Stimulated activated CD4-positive, alpha-beta T cell treated with anti-CD3 and anti-CD28 coated beads, Interleukin-15, amount 100 ng/mL, for 48 hours (primary cell): ENCODE measurements around the gene HS6ST3.
"Not testable (repeated sequence)": the region's sequence is repeated elsewhere in the genome, so short reads cannot be mapped to it uniquely, and the experiment has no call there.

ENCODE experiments used
- DNase-seq, 2 donors: peaks; one replicate each; pipeline ENCODE4 v3.0.0-alpha.2; 2020; ENCODE audit warnings: low read depth in 2 of 2

The HS6ST3 gene

DNA sequence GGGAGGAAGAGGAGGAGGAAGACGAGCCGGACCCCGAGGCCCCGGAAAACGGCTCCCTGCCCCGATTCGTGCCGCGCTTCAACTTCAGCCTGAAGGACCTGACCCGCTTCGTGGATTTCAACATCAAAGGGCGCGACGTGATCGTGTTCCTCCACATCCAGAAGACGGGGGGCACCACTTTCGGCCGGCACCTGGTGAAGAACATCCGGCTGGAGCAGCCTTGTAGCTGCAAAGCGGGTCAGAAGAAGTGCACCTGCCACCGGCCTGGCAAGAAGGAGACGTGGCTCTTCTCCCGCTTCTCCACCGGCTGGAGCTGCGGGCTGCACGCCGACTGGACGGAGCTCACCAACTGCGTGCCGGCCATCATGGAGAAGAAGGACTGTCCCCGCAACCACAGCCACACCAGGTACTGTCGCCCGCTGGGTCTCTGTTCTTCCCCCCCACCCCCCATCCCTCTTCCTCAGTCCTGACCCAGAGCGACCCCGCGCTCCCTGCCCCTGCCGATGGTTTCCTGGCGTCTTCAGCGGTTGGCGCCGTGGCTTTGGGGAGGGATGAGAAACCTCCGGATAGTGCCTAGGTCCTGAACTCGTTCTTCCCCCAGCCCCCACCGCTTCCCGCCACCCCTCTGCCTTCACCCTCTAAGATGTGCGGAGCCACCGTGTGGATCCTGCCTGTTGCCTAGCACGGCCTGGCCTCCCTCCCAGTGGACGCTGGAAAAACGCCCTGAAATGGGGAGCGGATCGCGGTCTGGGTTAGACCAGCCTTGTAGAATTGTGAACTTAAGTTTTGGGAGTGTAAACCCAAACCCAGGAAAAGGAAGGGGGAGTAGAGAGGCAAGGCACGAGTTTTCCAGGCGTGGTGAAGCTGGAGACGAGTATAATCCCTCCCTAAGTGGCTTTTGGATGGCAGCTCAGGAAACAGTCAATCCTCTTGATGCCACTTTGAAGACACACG is 1.5 kb downstream of the HS6ST3 start:
- no peak for DNase-seq

DNA sequence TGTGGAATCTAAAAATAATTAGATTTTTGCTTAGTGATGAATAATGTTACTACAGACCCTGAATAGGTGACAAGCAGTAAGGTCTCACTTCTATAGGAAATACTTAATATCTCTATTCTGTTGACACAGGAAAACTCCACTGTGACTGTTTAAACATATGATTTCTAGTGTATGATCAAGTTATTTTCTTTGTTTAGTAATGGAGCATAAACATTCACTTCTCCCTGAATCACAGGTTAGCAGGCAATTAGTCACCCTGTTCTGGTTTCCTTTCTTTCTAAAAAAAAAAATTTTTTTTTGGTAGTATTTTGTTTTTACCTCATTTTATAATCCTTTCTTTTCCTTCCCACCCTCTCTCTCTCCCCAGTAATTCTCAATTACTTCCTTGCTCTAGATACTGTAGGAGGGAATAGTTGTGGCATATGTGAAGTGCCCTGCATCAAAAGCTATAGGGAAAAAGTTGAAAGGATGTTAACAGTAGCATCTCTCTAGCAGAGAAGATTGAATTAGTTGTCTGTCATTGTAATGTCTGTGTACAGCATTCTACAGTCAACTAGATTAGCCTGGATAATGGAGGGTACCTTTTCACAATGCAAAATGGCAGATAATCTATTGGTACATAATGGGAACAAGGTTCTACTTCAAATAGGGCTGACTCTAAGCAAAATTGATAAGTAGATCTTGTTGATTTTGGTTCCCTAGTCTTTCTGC is 3.5 kb downstream of the HS6ST3 start:
- DNase-seq: no peak

DNA sequence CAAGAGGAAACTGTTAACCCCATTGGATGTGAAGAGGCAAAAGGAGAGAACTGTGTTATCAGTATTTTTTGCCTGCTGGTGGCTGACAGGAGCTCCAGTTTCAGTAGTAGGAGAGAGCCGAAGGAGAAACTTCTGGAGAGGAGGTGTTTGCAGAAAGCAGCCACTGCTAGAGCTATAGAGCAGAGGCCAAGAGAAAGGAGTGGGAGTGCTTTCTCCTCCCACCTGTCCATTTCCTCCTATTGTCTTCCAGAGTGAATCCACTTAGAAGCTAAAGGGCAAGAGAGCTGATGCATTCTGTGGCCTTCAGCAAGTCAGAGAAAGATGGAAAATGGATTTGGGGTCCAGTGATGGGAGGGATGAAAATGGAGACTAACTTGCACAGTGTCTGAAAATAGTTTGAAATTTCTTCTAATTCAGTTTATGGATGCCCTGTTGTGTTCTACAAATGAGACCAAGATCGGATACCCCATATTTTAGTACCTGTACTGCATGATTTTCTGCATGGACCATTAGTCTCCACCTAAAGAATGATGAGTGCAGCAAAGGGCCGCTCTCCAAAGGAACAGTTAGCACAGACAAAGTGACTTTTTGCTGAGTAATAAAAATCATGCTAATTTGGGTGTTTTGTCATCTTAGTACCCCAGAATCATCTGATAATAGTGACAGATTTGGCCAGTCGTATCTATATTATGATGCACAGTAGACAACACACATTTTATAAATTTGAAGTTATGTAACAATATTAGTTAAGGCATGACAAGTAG is 10.7 kb downstream of the HS6ST3 start:
- DNase-seq: no peak

DNA sequence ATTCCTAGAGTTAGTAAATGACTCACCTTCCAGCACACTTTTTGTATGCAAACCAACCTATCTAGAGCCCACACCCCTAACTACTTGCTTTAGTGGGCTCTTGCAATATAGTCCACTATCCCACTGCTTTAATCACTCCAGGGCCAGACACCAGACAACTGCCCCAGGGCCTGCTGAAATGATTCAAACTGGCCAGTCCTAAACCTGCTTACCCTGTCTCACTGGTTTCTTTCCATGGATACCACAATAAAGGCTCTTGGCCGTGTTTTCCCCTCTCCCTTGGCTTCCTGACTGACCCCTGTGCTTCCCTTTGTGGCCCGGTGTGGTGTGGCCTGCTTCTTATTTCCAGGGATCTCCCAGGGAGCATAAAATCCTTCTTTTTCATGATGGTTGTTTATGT is 14.6 kb downstream of the HS6ST3 start:
- no peak for DNase-seq

DNA sequence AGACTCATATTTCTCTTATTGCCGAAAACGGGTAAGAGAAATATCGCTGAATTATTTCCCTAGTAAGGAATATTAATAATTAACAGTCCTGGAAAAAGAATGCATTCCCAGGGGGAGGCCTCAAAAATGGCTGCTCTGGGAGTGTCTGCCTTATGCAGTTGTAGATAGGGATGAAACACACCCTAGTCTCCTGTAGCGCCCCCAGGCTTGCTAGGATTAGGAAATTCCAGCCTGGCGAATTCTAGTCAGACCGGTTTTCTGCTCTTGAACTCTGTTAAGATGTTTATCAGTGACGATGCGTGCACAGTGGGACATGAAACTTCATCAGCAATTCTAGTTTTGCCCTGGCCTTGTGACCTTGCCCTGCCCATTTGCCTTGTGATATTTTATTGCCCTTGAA is 18.2 kb downstream of the HS6ST3 start:
- not testable (repeated sequence) for DNase-seq

DNA sequence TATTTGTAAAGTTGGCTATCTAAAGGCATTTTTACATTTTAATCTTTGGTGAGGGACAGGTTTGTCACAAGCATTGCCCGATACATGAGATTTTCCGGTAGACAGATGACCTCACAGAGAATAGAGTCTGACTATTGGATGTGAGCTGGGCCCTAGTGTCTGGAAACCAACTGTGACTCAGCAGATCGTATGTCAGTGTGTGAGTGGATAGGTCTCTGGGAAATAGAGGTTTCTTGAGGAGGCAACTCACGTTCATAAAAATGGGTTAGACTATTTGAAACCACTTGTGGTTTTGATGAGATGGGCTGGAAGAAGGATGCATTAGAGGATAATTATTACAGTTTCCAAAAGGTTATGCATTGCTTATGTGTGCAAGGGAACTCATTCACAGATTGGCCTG is 19.2 kb downstream of the HS6ST3 start:
- DNase-seq: no peak

DNA sequence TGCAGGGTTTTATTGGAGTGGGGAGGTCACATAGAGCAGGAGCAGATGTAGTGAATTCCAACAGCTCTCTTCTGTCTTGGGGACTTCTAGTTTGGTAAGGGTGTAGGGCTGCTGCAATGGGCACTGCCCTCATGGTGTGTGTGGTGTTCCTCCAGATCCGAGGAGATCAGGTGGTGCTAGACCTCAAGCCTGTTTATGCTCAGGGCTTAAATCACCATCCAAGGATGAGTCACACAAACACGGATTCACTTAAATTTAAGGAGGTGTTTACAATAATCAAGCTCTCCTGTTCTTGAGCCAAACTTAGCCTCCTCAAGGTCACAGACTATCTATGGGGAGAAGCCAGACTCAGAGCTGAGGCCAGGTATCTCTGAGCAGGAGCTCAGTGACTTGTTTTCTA is 23.0 kb downstream of the HS6ST3 start:
- DNase-seq: no peak

DNA sequence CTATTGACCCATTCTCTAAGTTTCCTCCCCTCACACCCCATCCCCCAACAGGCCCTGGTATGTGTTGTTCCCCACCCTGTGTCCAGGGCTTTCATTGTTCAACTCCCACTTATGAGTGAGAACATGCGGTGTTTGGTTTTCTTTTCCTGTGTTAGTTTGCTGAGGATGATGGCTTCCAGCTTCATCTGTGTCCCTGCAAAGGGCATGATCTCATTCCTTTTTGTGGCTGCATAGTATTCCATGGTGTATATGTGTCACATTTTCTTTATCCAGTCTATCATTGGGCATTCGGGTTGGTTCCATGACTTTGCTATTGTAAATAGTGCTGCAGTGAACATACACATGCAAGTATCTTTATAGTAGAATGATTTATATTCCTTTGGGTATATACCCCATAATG is 25.5 kb downstream of the HS6ST3 start:
- not testable (repeated sequence) for DNase-seq

DNA sequence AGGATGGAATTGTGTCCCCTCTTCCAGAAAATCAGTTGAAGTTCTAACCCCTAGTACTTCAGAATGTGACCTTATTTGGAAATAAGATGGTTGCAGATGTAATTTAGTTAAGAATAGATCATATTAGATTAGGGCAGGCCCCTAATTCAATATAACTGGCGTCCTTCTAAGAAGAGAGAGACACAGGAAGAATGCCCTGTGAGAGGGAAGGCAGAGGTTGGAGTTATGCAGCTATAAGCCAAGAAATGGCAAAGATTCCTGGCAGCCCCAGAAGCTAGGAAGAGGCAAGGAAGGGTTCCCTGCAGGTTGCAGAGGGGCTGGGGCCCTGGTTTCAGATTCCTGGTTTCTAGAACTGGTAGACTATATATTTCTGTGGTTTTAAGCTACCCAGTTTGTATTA is 30.0 kb downstream of the HS6ST3 start:
- DNase-seq: no peak

DNA sequence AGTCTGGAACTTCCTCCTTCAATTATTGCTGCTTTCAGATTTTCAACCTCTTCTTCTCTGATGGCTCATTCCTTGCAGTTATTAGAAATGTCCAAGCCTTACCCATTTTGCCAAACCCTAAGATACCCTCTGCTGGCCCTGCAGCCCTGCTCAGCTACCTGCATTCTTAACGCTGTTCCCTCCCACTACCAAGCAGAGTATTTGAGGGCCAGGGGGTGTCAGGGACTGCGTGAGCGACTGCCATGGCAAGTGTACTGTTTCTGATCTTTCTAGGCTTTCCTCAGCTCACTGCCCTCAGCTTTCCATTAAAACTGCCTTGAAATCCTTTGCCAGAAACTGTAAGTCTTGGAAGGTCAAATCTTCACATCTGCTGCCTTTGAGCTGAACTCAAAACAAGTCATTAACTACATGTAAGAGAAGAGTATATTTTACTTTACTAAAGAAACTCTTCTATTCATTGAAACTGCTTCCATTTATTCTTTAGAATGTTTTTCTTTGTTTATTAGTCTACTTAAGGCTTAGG is 41.0 kb downstream of the HS6ST3 start:
- DNase-seq: no peak

DNA sequence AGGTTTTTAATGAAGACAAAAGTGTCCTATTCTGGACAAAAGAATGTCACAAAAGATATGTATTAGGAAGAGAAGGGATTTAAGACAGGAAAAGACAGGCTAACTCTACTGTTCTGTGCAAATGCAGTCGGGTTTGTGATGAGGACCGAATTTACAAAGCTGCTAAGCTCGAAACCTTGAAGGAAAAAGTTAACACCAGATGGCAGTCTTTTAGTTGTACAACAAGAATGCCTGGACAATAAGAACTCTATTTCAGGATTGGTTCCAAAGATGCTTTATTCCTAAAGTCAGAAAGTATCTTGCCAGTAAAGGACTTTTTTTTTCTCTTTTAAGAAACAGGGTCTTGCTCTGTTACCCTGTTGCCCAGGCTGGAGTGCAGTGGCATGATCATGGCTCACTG is 51.1 kb downstream of the HS6ST3 start:
- DNase-seq: no peak

DNA sequence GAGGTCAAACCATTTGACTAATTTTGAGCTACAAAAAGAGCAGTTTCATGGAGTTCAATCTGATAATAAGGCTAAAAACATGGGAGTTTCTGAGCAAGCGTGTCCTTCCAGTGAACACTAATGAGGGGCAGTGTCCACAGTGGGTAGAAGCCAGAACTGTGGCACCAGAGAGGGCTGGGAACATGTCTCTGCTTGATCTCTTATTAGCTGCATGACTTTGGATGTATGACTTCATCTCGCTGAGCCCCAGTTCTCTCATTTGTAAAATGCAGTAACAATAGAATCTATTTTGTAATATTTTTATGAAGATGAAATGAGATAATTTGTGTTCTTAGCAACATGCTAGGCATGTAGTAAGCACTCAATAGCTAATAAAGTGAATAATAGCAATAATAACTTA is 69.8 kb downstream of the HS6ST3 start:
- no peak for DNase-seq

DNA sequence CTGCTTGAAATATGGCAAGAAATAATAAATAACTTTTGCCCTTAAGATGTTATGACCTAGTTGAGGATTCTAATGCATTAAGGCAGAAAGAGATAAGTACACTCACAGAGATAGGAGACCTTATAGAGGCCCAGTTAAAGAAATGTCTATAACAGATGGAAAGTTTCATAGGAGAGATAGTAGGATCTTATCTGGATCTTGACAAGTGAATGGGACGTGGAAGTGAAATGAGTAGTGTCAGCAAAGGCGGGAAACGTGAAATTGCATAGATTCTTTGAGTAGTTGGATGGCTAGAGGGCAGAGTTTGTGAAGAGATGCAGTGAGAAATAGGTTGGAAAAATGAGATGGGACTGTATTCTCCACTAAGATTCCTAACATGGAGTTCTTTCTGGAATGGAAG is 71.2 kb downstream of the HS6ST3 start:
- no peak for DNase-seq

DNA sequence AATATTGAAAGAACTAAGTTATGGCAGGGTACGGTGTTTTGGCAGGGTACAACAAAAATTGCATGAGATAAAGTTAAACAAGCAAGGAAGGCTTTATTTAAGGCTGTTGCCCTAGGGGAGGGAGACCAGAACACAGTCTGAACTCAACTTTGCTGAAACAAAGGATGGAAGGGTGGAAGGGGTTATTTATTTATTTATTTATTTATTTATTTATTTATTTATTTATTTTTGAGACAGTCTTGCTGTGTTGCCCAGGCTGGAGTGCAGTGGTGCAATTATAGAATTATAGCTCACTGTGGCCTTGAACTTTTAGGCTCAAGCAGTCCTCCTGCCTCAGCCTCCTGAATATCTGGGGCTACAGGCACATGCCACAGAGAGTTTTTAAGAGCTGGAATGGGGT is 75.9 kb downstream of the HS6ST3 start:
- DNase-seq: no peak

DNA sequence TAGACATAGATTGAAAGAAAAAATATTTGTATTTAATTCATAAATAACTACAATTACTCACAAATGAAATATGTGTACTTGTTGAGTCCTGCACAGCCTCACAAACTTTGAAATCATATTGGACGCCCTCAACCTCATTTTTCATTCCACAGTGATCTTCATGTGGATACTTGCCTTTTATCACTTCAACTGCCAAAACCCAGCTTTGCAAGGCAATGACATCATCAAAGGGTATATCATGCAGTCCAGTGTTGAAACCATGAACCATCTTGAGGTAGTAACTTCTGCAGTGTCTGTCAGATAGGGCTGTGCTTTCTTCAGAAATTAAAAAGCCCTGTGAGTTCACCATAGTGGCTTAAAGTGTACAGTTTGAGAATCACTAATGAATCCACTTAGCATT is 82.2 kb downstream of the HS6ST3 start:
- no peak for DNase-seq

DNA sequence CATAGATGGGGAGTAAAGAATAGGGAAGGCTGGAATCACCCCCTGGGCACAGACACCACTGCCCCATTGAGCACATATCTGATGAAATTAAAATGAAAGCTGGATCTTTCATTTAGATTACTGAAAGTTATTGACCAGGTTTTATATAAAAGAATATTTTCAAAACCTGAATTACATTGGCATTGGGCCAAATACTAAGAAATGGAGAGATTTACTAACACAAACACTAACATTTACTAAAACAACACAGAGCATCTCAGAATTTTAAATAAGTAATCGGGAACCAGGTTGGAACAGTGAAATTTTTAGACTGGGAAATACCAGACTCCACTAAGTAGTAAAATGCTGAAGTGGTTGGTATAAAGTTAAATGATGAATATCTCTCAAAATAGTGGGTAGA is 88.9 kb downstream of the HS6ST3 start:
- DNase-seq: no peak

DNA sequence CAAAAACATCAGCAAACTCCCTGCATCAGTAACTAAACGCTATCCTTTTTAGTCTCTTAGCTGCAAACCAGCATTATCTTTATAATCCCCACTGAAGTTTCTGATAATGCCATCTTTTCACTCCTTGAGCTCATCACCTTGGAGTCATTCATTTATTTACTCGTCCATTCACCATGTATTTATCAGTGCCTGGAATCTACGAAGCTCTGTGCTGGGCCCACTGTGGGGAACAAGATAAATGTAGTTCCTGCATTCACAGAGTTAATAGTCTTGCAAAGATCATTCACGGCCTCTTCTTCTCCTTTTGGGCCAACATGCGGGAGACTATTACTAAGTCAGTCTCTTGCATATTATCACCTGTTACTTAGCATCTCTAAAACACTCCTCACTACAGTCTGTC is 89.4 kb downstream of the HS6ST3 start:
- no peak for DNase-seq

DNA sequence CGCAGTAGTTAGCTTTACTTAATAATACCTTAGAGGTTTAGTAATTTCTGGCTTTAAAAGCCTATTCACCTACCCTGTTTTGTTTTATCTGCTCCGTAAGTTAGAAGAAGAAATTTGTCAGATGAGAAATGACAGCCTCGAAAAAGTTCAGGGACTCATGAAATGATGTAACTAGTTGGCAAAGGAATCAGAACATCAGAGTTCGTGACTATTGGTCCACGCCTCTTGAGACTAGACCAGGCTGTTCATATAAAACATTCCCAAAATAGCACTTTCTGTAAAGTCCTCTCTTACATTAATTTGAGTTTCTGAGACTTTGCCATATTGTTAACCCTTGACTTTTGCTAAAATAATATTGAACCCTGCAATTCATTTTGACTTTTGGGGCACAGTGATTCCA is 92.0 kb downstream of the HS6ST3 start:
- DNase-seq: no peak

DNA sequence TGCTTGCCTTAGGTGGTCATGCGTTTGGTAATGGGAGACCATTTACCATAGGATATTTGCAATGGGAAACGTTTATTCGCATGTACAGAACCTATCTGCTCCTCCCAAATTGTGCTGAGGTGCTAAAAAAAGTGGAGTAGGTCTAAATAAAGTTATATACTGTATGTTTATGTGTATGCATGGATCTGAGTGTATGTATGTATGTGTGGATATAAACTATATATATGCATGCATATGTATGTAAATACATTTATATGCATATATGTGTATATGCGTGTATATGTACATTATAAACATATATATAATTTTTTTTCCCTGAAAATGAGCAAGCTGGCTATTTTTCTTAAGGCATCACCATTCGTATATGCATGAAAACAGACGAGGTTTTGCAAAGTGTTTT is 95.9 kb downstream of the HS6ST3 start:
- DNase-seq: no peak

DNA sequence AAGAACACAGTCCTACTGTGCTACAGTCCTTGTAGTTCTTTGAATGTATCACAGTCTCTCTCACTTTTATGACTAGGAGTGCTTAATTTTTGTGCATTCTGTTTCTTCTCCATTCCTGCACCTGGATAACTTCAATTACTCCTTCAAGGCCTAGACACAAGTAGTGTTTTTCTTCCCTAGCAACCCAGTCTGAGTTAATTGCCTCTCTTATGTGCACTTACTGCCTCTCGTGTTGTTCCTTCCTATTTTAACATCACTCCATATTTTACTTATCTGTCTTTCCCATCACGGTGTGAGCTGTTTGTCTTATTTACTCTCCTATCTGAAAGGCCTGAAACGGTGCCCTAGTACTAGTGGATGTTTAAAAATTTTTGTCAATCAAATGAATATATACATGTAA is 101.5 kb downstream of the HS6ST3 start:
- no peak for DNase-seq

DNA sequence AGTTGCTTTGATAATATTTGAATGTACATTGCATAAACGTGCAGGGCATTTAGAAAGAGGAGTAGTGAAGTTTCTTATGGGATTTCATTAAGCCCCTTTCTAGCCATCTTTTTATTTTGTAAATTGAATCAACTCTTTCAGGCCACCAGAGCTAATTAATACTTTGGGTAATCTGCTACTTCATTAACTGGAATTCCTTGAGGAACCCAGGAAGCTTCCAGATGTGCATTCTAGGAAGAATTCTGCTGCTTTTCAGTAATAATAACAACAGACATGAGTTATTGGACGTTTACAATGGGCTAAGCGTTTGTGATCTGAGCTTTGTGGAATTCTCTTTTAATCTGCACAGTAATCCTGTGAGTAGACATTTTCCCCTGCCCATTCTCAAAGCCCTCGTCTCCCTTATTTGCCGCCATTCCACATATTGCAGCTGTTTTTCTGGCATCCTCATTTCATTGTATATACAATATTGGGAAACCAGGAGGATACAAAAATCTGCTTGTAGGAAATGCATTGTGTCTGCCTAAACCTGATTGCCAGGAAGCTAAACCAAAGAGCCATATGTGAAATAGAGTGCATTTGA is 103.9 kb downstream of the HS6ST3 start:
- DNase-seq: no peak

DNA sequence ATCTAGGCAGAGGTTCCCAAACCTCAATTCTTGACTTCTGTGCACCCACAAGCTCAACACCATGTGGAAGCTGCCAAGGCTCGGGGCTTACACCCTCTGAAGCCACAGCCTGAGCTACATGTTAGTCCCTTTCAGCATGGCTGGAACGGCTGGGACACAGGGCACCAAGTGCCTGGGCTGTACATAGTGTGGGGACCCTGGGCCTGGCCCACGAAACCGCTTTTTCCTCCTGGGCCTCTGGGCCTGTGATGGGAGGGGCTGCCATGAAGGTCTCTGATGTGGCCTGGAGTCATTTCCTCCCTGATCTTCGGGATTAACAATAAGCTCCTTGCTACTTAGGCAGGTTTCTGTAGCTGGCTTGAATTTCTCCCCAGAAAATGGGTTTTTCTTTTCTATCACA is 108.1 kb downstream of the HS6ST3 start:
- DNase-seq: no peak
